Measurements from ENCODE around the gene CDK7.
A peak's percentile ranks its signal among the peaks of the same experiment; 100 is the strongest.
"Not testable (repeated sequence)": the region's sequence is repeated elsewhere in the genome, so short reads cannot be mapped to it uniquely, and the experiment has no call there.

Gene CDK7

GRCh38 chr5:69238760-69239251 is 4.1 kb downstream of the CDK7 start:
- no peak for DNase-seq

GRCh38 chr5:69242215-69242927 is 7.7 kb downstream of the CDK7 start:
- DNase-seq: no peak

GRCh38 chr5:69245031-69245430 is 10.3 kb downstream of the CDK7 start:
- DNase-seq: no peak

GRCh38 chr5:69248019-69248418 is 13.3 kb downstream of the CDK7 start:
- DNase-seq: no peak

GRCh38 chr5:69250593-69250992 is 15.9 kb downstream of the CDK7 start:
- no peak for DNase-seq

- no peak for DNase-seq
These were observed 17.8 kb downstream of the CDK7 start for GRCh38 chr5:69252437-69252836.

- DNase-seq: not testable (repeated sequence)
These were observed 21.3 kb downstream of the CDK7 start for GRCh38 chr5:69255940-69256339.

- DNase-seq: no peak
These were observed 22.9 kb downstream of the CDK7 start for GRCh38 chr5:69257577-69257976.

GRCh38 chr5:69261034-69261433 is 26.3 kb downstream of the CDK7 start:
- DNase-seq: no peak

- DNase-seq: peak; percentile 14
These were observed 31.2 kb downstream of the CDK7 start for GRCh38 chr5:69265931-69266330.

- no peak for DNase-seq
These were observed 34.2 kb downstream of the CDK7 start for GRCh38 chr5:69268899-69269298.

- no peak for DNase-seq
These were observed 36.2 kb downstream of the CDK7 start for GRCh38 chr5:69270840-69271239.

- no peak for DNase-seq
These were observed 36.7 kb downstream of the CDK7 start for GRCh38 chr5:69271376-69271775.

- DNase-seq: no peak
These were observed 40.9 kb downstream of the CDK7 start for GRCh38 chr5:69275563-69275962.

GRCh38 chr5:69276422-69277174 is 41.9 kb downstream of the CDK7 start:
- DNase-seq: no peak

GRCh38 chr5:69279517-69279916 is 44.8 kb downstream of the CDK7 start:
- DNase-seq: no peak

- no peak for DNase-seq
These were observed 46.4 kb downstream of the CDK7 start for GRCh38 chr5:69281114-69281513.

- no peak for DNase-seq
These were observed 49.5 kb downstream of the CDK7 start for GRCh38 chr5:69284203-69284602.

- no peak for DNase-seq
These were observed 50.9 kb downstream of the CDK7 start for GRCh38 chr5:69285448-69286116.

GRCh38 chr5:69288069-69288468 is 53.4 kb downstream of the CDK7 start:
- DNase-seq: no peak

- DNase-seq: no peak
These were observed 54.0 kb downstream of the CDK7 start for GRCh38 chr5:69288688-69289087.

GRCh38 chr5:69292306-69292705 is 57.6 kb downstream of the CDK7 start:
- no peak for DNase-seq

- DNase-seq: no peak
These were observed 59.2 kb downstream of the CDK7 start for GRCh38 chr5:69293882-69294281.
